Measurements from ENCODE around the gene SCRN3.

The SCRN3 gene

DNA sequence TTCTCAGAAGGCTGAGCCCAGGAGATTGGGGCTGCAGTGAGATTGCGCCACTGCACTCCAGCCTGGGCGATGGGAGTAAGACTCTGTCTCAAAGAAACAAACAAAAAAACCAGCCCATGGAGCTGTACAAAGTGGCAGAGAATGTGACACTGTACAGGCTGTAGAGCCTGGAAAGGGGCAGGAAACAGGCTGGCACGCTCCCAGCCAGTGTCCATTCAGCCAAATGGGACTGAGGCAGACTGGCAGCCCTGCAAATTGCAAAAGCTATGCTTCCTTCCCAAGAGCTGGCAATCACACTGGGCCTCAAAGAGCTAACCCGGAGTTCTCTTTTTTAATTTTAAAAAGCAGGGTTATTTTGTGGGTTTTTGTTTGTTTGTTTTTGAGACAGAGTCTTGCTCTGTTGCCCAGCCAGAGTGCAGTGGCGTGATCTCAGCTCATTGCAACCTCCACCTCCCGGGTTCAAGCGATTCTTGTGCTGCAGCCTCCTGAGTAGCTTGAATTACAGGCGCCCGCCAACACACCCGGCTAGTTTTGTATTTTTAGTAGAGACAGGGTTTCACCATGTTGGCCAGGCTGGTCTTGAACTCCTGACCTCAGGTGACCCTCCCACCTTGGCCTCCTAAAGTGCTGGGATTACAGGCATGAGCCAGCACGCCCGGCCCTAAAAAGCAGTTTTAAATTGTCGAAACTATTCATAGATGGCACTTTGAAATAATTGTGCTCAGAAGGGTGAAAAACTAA, 42.8 kb downstream of the SCRN3 start:
- Histone ChIP-seq H3K27ac (replicated peaks) (no peak overlapping the region), H3K4me3 (replicated peaks; ENCODE audit: insufficient read depth, low read length) (no peak overlapping the region), H3K27me3 (ENCODE audit: insufficient read depth, poor library complexity, severe bottlenecking) (no peaks in the 10 kb centered on the region)
- DNase-seq (ENCODE audit: low read depth in 1 of 2, low spot score in 1 of 2), result peak in 1 of 2 experiments; percentile 52
- TF ChIP-seq CTCF (IDR thresholded peaks at IDR 0.05; ENCODE audit: insufficient read depth, low read length), result no peak
- 0 out of 2 replicates have a peak, but pooled peaks have one; percentile 20 for TF ChIP-seq SPI1 (IDR thresholded peaks at IDR 0.05; ENCODE audit: borderline replicate concordance, low read depth)

DNA sequence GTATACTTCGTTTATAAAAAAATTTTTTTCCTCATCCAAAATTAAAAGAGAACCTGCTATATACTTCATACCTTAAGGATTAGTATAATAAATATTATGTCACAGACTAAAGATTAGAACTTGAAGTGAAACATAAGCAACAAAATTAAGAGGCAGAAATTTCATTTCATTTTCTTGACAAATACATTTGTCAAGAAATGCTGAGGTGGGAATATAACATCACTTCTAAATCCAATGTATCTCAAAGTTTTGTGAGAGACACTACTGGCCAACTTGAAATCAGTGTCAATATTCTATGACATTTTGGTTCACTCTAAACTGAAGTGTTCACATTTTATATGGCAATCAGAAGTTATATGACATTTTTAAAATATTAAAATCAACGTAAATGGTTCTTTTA, 43.8 kb downstream of the SCRN3 start:
- Histone ChIP-seq H3K27ac (replicated peaks) (no peak overlapping the region), H3K27me3 (ENCODE audit: insufficient read depth, poor library complexity, severe bottlenecking) (no peaks in the 10 kb centered on the region), H3K4me3 (replicated peaks; ENCODE audit: insufficient read depth, low read length) (no peak overlapping the region)
- no peak for TF ChIP-seq GABPA (IDR thresholded peaks at IDR 0.05; ENCODE audit: low read depth)
- TF ChIP-seq SPI1 (IDR thresholded peaks at IDR 0.05; ENCODE audit: borderline replicate concordance, low read depth), result no peak
- no peak for TF ChIP-seq POLR2AphosphoS5 (IDR thresholded peaks at IDR 0.05; ENCODE audit: low read depth)
- no peak for TF ChIP-seq REST (IDR thresholded peaks at IDR 0.05; ENCODE audit: insufficient replicate concordance, low read depth)
- no peak for TF ChIP-seq CTCF (IDR thresholded peaks at IDR 0.05; ENCODE audit: insufficient read depth, low read length)
- no peak for DNase-seq (ENCODE audit: low read depth in 1 of 2, low spot score in 1 of 2)

GRCh38 chr2:174439950-174440349, 44.4 kb downstream of the SCRN3 start:
- Histone ChIP-seq H3K27ac (replicated peaks) (no peak overlapping the region), H3K27me3 (ENCODE audit: insufficient read depth, poor library complexity, severe bottlenecking) (no peaks in the 10 kb centered on the region), H3K4me3 (replicated peaks; ENCODE audit: insufficient read depth, low read length) (no peak overlapping the region)
- no peak for DNase-seq (ENCODE audit: low read depth in 1 of 2, low spot score in 1 of 2)
- TF ChIP-seq REST (IDR thresholded peaks at IDR 0.05; ENCODE audit: insufficient replicate concordance, low read depth) (no peak), GABPA (IDR thresholded peaks at IDR 0.05; ENCODE audit: low read depth) (no peak), CTCF (IDR thresholded peaks at IDR 0.05; ENCODE audit: insufficient read depth, low read length) (no peak), POLR2AphosphoS5 (IDR thresholded peaks at IDR 0.05; ENCODE audit: low read depth) (no peak), SPI1 (IDR thresholded peaks at IDR 0.05; ENCODE audit: borderline replicate concordance, low read depth) (no peak)

Data from HL-60 (cell line).